ENCODE measurements around the gene NKX1-1.

Gene NKX1-1

DNA sequence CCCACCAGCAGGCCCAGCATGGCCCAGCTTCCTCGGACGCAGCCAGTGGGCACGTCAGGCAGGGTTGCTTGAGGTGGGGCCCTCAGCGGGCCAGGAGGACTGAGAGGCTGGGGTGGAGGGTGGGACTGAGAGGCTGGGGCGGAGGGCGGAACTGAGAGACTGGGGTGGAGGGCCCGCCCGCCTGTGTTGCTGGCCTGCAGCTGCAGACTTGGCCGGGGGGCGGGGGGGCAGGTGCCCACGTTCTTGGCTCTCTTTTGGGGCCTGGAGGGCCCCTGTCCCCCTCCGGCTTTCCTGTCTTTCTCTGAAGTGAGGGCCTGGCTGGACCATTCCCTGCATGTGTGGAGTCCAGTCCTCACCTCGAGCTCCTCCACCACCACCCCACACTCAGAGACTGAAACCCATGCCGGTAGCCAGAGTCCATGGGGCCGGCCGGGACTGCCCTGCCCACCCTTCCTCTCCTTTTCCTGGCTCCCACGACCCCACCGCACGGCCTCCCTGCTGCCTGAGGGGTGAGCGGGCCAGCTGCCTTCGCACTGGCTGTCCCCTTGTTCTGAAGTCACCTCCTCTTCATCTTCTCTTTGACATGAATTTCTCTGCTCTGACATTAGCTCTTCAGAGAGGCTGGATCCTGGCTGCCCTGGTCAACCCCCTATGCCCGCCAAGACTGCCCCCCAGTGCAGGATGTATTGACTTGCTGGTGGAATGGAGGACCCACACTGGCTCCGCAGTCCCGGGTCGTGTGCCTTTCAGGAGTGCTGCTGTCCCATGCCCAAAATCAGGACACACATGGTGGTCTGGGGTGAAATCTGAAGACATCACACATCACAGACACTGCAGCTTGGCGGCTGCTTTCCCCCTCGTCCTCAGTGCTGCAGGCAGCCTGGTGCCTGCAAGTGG lies 10.1 kb upstream of the NKX1-1 start:
- no peak for ATAC-seq

DNA sequence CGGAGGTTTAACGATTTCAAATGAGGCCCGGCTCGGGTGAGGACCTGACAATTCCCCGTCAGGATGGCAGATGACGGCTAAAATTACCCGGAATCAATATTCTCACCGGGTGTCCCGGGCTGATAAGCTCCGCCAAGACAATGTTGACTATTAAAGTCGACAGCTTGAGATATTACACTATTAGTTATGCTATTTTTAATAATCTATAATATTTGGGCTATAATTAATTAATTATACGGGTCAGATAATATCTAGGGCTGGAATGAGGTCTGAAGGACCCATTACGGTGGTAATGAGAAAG lies 9.4 kb upstream of the NKX1-1 start:
- ATAC-seq, result no peak

GRCh38 chr4:1414831-1415680 lies 8.8 kb upstream of the NKX1-1 start:
- ATAC-seq, result no peak

GRCh38 chr4:1413687-1414479 lies 7.6 kb upstream of the NKX1-1 start:
- no peak for ATAC-seq

DNA sequence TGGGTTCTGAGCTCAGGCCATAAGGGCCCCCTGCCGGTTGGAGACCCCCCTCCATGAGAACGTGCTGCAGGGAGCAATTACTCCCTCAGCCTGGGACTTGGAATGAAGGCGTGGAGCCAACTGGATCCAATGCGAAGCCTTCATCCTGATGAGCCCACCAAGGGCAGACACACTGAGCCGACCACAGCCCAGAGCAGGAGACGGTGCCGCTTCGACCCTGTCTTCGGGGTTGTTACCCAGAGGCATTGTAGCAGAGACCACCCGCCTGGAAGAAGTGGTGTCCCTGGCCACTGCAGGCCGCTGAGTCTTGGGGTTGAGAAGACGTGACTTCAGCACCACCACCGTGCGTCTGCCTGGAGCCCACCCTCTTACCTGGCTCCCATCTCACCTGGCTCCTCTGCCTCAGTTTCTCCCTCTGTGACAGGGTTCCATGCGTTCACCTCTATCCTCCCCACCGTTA lies 7.0 kb upstream of the NKX1-1 start:
- no peak for ATAC-seq

- ATAC-seq, result no peak
Observed at GRCh38 chr4:1412376-1413203, 6.3 kb upstream of the NKX1-1 start.

DNA sequence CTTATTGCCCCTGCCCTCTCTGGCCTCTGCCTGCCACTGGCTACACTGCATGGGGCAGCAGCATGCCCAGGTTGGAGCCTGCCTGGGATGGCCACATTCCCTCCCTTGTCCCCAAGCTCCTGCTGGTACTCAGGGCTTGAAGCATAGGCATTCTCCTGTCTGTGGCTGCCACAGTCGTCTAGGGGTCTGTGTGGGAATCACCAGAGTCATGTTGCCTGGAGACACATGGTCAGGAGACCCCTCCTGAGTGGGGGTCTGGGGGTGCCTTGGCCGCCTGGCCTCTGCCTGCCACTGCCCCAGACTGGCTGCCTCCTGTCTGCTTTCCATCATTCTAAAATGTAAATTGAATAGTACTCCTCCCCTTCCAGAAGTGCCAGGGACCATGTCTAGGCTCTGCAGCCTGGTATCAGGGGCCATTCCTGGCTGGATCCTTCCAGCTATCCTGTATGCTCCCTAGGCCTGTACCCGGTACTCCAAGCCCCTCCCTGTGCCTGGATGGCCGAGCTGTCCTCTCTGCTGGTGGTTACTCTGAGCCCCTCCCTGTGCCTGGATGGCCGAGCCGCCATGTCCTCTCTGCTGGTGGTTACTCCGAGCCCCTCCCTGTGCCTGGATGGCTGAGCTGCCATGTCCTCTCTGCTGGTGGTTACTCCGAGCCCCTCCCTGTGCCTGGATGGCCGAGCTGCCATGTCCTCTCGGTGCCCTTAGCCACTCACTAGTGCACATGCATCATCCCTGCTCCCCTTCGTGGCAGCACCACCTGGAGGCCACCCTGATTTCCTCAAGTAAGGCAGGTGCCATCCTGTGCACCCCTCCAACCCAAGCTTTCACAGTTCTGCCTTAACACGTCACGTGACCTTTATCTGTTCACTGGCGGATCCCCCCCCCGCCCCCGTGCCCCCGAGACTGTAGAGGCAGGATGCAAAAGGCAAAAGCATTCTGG lies 5.5 kb upstream of the NKX1-1 start:
- no peak for ATAC-seq

DNA sequence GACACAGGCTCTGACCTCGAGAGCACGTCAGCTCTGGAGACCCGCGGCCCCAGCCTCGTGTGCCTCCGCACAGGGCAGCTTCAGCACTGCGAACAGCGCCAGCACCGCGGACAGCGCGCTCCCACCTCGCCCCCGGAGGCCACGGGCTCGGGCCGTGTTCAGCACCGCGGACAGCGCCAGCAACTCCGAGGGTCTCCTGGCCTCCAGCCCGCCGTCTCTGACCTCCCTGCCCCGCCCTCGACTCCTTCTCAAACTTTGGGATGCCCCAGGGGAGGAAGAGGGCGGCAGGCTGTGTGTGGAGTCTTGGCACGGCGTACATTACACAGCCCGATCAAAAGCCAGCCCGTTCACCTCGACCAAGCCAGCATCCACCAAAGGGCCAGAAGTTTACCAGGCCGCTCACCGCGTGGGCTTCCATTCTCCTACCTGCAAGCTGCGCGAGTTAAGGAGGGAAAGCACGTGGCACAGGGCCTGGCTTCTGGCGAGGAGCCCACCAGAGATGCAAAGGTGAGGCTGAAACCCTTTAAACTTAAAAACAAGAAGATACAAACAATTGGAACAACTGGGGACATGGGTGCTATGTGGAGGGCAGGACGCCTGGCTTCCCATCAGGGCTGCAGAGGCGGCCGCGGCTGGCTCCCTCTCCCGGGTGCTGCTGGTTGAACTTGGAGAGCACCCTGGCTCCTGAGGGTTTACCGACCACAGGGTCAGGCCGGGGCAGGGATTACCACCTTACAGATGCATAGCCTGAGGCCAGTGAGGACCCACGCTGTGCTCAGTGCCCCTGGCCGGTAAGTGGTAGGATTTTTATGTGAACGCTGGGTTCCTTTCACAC lies 4.5 kb upstream of the NKX1-1 start:
- ATAC-seq, result no peak

DNA sequence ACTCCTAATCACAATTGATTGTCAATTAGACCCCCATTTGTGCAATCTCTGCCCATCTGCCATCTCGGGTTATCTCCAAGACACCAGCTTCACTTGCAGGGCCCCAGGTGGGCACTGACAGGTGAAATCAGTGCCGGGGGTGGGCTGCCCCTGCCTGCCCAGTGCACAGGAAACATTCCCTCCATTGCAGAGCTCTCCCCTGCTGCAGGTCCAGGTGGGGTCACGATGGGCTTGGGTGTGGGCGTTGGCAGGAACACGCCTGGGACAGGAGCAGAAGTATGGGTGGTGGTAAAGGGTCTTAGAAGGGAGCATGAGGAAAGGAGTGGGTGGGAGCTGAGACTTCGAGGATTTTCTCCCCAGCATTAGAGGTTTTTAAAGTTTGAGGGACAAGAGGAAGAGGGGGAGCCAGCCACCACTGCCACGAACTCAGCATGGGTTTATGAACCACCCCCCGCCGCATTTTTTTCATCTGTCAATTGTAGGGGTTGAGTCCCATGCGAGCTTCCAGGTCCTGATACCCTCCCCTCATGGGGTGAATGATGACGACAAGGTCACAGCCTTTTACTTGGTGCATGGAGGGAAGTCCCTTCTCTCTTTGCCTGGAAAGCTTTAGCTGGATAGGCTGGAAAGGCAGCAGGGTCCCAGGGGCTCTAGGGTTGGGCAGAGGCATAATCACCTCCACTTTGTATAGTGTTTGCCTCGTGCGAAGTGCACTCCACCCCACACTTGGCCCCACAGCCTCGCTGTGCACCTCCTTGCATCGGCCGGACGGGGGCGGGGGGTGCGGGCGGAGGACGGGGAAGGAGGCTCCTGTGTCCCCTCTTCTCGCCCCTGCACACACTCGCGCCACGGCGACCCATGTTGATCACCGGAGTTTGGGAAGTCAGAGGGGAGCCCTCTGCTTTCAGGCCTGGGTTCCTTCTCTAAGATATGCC lies 3.5 kb upstream of the NKX1-1 start:
- ATAC-seq, result no peak

GRCh38 chr4:1409079-1409478 lies 2.8 kb upstream of the NKX1-1 start:
- no peak for ATAC-seq

- ATAC-seq, result no peak
Observed at GRCh38 chr4:1408418-1408817, 2.2 kb upstream of the NKX1-1 start.

GRCh38 chr4:1407657-1408333 lies 1.6 kb upstream of the NKX1-1 start:
- ATAC-seq, result no peak

GRCh38 chr4:1406981-1407656 lies 877 bp upstream of the NKX1-1 start:
- ATAC-seq, result no peak

- ATAC-seq, result no peak
Observed at GRCh38 chr4:1405636-1406393, 427 bp downstream of the NKX1-1 start.

- ATAC-seq, result no peak
Observed at GRCh38 chr4:1405254-1405635, 997 bp downstream of the NKX1-1 start.

GRCh38 chr4:1404573-1405253 lies 1.5 kb downstream of the NKX1-1 start:
- ATAC-seq, result no peak
